ENCODE results near the gene DEPDC5. TPM values are rescaled to one million over a fixed set of nuclear protein-coding genes. Genes with fewer than 3 reads are reported as not detected.

The DEPDC5 gene
- total and polyA plus RNA-seq, 7 donors, result 8.4 to 21.3 (median 12.9) TPM

- TF ChIP-seq EP300 (IDR thresholded peaks at IDR 0.05) (no peak), POLR2A (IDR thresholded peaks at IDR 0.05) (no peak), POLR2AphosphoS5 (IDR thresholded peaks at IDR 0.05) (no peak), CTCF (IDR thresholded peaks at IDR 0.05) (no peak)
- intact Hi-C loops (cut with DNase I), result loop anchor here (1.0 to 10.0 kb wide), 3 partner anchors 25 to 529 kb away; partner anchors contain the start of genes DEPDC5, FBXO7 and PRR14L
- H3K4me1 ChIP-seq, result peaks cover 0 to 44% (median 29%) of the 10 kb centered on the region in 4 donors
These were observed 191.6 kb downstream of the DEPDC5 start for GRCh38 chr22:31945443-31945855.

GRCh38 chr22:31945971-31946680 lies 192.3 kb downstream of the DEPDC5 start:
- Histone ChIP-seq H3K27ac (peak overlapping the region; percentile 95 to 100 (median 98)), H3K27me3 (no peaks in the 10 kb centered on the region), H3K36me3 (peaks cover 0 to 23% (median 0%) of the 10 kb centered on the region in 4 donors), H3K9me3 (no peaks in the 10 kb centered on the region), H3K4me1 (peaks cover 0 to 51% (median 36%) of the 10 kb centered on the region in 4 donors), H3K4me3 (peak overlapping the region; percentile 81 to 96 (median 87))
- intact Hi-C loops (cut with DNase I), result loop anchor here (1.0 to 10.0 kb wide), 3 partner anchors 24 to 529 kb away; partner anchors contain the start of genes DEPDC5, FBXO7 and PRR14L
- DNase-seq, result no peak
- 41 to 50% methylated on average over 8 of the region's 8 CpGs for WGBS, 2 donors
- TF ChIP-seq EP300 (IDR thresholded peaks at IDR 0.05), result no peak

More at GRCh38 chr22:31945443-31945855, 191.6 kb downstream of the DEPDC5 start:
- Histone ChIP-seq H3K9me3 (no peaks in the 10 kb centered on the region), H3K36me3 (peaks cover 0 to 17% (median 0%) of the 10 kb centered on the region in 4 donors), H3K4me3 (peak overlapping the region; percentile 81 to 96 (median 87)), H3K27me3 (no peaks in the 10 kb centered on the region), H3K27ac (peak overlapping the region; percentile 95 to 100 (median 98))
- DNase-seq, result no peak
- 0 to 3% methylated on average over 15 of the region's 15 CpGs for WGBS, 2 donors

GRCh38 chr22:31947296-31947695 lies 193.5 kb downstream of the DEPDC5 start:
- TF ChIP-seq EP300 (IDR thresholded peaks at IDR 0.05) (no peak), CTCF (IDR thresholded peaks at IDR 0.05) (peak in 1 of 4 experiments; percentile 22)
- no peaks in the 10 kb centered on the region for H3K9me3 ChIP-seq
- H3K27me3 ChIP-seq, result no peaks in the 10 kb centered on the region
- 5 to 6% methylated on average over 2 of the region's 2 CpGs for WGBS, 2 donors
- no peak overlapping the region for H3K4me3 ChIP-seq
- peaks cover 0 to 62% (median 48%) of the 10 kb centered on the region in 4 donors for H3K4me1 ChIP-seq
- H3K36me3 ChIP-seq, result peaks cover 0 to 23% (median 0%) of the 10 kb centered on the region in 4 donors
- peak overlapping the region; percentile 95 to 100 (median 98) for H3K27ac ChIP-seq
- DNase-seq, result no peak
- intact Hi-C loops (cut with DNase I), result loop anchor here (10.0 kb wide), 2 partner anchors 192 to 528 kb away; partner anchors contain the start of genes DEPDC5, FBXO7 and PRR14L

GRCh38 chr22:31948002-31948401 lies 194.2 kb downstream of the DEPDC5 start:
- TF ChIP-seq POLR2A (IDR thresholded peaks at IDR 0.05), result no peak
- no peak for TF ChIP-seq EP300 (IDR thresholded peaks at IDR 0.05)
- no peak for TF ChIP-seq CTCF (IDR thresholded peaks at IDR 0.05)
- TF ChIP-seq POLR2AphosphoS5 (IDR thresholded peaks at IDR 0.05), result no peak
- Histone ChIP-seq H3K4me3 (no peak overlapping the region), H3K27me3 (no peaks in the 10 kb centered on the region), H3K27ac (peak overlapping the region in 2 of 4 donors; percentile 98 to 100), H3K4me1 (peaks cover 0 to 70% (median 55%) of the 10 kb centered on the region in 4 donors), H3K9me3 (no peaks in the 10 kb centered on the region), H3K36me3 (peaks cover 0 to 23% (median 0%) of the 10 kb centered on the region in 4 donors)
- WGBS, 2 donors, result 82 to 83% methylated on average over 8 of the region's 8 CpGs
- no peak for DNase-seq
- intact Hi-C loops (cut with DNase I), result loop anchor here (10.0 kb wide), 2 partner anchors 193 to 527 kb away; partner anchors contain the start of genes DEPDC5, FBXO7 and PRR14L

GRCh38 chr22:31950226-31950625 lies 196.4 kb downstream of the DEPDC5 start:
- TF ChIP-seq CTCF (IDR thresholded peaks at IDR 0.05), result no peak
- intact Hi-C loops (cut with DNase I), result no loop called here
- Histone ChIP-seq H3K4me1 (peaks cover 0 to 87% (median 71%) of the 10 kb centered on the region in 4 donors), H3K4me3 (no peak overlapping the region), H3K27me3 (no peaks in the 10 kb centered on the region), H3K9me3 (no peaks in the 10 kb centered on the region), H3K27ac (peak overlapping the region; percentile 72 to 80 (median 77)), H3K36me3 (peaks cover 0 to 23% (median 0%) of the 10 kb centered on the region in 4 donors)
- DNase-seq, result no peak
- 78 to 87% methylated on average over 4 of the region's 4 CpGs for WGBS, 2 donors

All from sigmoid colon (tissue), 7 donors.